Stimulated activated naive CD8-positive, alpha-beta T cell treated with anti-CD3 and anti-CD28 coated beads, Interleukin-15, Interleukin-2, amounts not matched to agents 100 ng/mL and 50 ng/mL, for 24 hours (primary cell): ENCODE data around the gene BMP10.

Experiments
- H3K27ac Mint-ChIP-seq: one replicate; pipeline ENCODE4 v1.8.0; 2021; ENCODE audit warnings: mild to moderate bottlenecking, mixed read lengths
- H3K27me3 Mint-ChIP-seq: one replicate; pipeline ENCODE4 v1.8.0; 2021; ENCODE audit warnings: mixed read lengths
- H3K36me3 Mint-ChIP-seq: one replicate; pipeline ENCODE4 v1.8.0; 2021; ENCODE audit warnings: low read depth, mixed read lengths
- H3K4me1 Mint-ChIP-seq: one replicate; pipeline ENCODE4 v1.8.0; 2021; ENCODE audit warnings: low read depth, mixed read lengths
- H3K4me3 Mint-ChIP-seq: one replicate; pipeline ENCODE4 v1.8.0; 2021; ENCODE audit warnings: mild to moderate bottlenecking, mixed read lengths
- H3K9me3 Mint-ChIP-seq: one replicate; pipeline ENCODE4 v1.8.0; 2021; ENCODE audit warnings: mixed read lengths

BMP10 gene

GRCh38 chr2:68849579-68850030 is 21.6 kb downstream of the BMP10 start:
- H3K4me3 Mint-ChIP-seq = no peak overlapping the region
- no peaks in the 10 kb centered on the region for H3K36me3 Mint-ChIP-seq
- H3K27ac Mint-ChIP-seq = no peak overlapping the region
- no peaks in the 10 kb centered on the region for H3K9me3 Mint-ChIP-seq
- H3K4me1 Mint-ChIP-seq = no peaks in the 10 kb centered on the region
- H3K27me3 Mint-ChIP-seq = peaks cover 6% of the 10 kb centered on the region

GRCh38 chr2:68847751-68848150 is 23.4 kb downstream of the BMP10 start:
- no peaks in the 10 kb centered on the region for H3K9me3 Mint-ChIP-seq
- no peaks in the 10 kb centered on the region for H3K4me1 Mint-ChIP-seq
- H3K27ac Mint-ChIP-seq = no peak overlapping the region
- no peak overlapping the region for H3K4me3 Mint-ChIP-seq
- peaks cover 6% of the 10 kb centered on the region for H3K27me3 Mint-ChIP-seq
- no peaks in the 10 kb centered on the region for H3K36me3 Mint-ChIP-seq

GRCh38 chr2:68846091-68846490 is 25.1 kb downstream of the BMP10 start:
- no peaks in the 10 kb centered on the region for H3K9me3 Mint-ChIP-seq
- no peak overlapping the region for H3K27ac Mint-ChIP-seq
- H3K4me1 Mint-ChIP-seq = no peaks in the 10 kb centered on the region
- H3K4me3 Mint-ChIP-seq = no peak overlapping the region
- H3K27me3 Mint-ChIP-seq = peaks cover 6% of the 10 kb centered on the region
- H3K36me3 Mint-ChIP-seq = no peaks in the 10 kb centered on the region

GRCh38 chr2:68845043-68845442 is 26.2 kb downstream of the BMP10 start:
- no peaks in the 10 kb centered on the region for H3K9me3 Mint-ChIP-seq
- peaks cover 6% of the 10 kb centered on the region for H3K27me3 Mint-ChIP-seq
- no peaks in the 10 kb centered on the region for H3K4me1 Mint-ChIP-seq
- no peaks in the 10 kb centered on the region for H3K36me3 Mint-ChIP-seq
- no peak overlapping the region for H3K4me3 Mint-ChIP-seq
- H3K27ac Mint-ChIP-seq = no peak overlapping the region

GRCh38 chr2:68839260-68839833 is 31.9 kb downstream of the BMP10 start:
- Mint-ChIP-seq H3K27me3 (no peaks in the 10 kb centered on the region), H3K4me1 (peaks cover 23% of the 10 kb centered on the region), H3K9me3 (no peaks in the 10 kb centered on the region), H3K4me3 (no peak overlapping the region), H3K27ac (no peak overlapping the region), H3K36me3 (no peaks in the 10 kb centered on the region)

- H3K9me3 Mint-ChIP-seq = no peaks in the 10 kb centered on the region
- H3K27ac Mint-ChIP-seq = no peak overlapping the region
- no peaks in the 10 kb centered on the region for H3K27me3 Mint-ChIP-seq
- no peak overlapping the region for H3K4me3 Mint-ChIP-seq
- peaks cover 30% of the 10 kb centered on the region for H3K4me1 Mint-ChIP-seq
- no peaks in the 10 kb centered on the region for H3K36me3 Mint-ChIP-seq
Observed at GRCh38 chr2:68838641-68839040, 32.6 kb downstream of the BMP10 start.

GRCh38 chr2:68837861-68838341 is 33.3 kb downstream of the BMP10 start:
- peaks cover 37% of the 10 kb centered on the region for H3K4me1 Mint-ChIP-seq
- no peak overlapping the region for H3K4me3 Mint-ChIP-seq
- H3K27me3 Mint-ChIP-seq = no peaks in the 10 kb centered on the region
- no peak overlapping the region for H3K27ac Mint-ChIP-seq
- H3K36me3 Mint-ChIP-seq = no peaks in the 10 kb centered on the region
- H3K9me3 Mint-ChIP-seq = no peaks in the 10 kb centered on the region

- Mint-ChIP-seq H3K36me3 (no peaks in the 10 kb centered on the region), H3K27me3 (no peaks in the 10 kb centered on the region), H3K4me1 (peaks cover 43% of the 10 kb centered on the region), H3K27ac (peak overlapping the region; percentile 49), H3K9me3 (no peaks in the 10 kb centered on the region), H3K4me3 (no peak overlapping the region)
Observed at GRCh38 chr2:68837164-68837860, 33.9 kb downstream of the BMP10 start.

- Mint-ChIP-seq H3K27ac (no peak overlapping the region), H3K4me1 (peaks cover 60% of the 10 kb centered on the region), H3K36me3 (no peaks in the 10 kb centered on the region), H3K4me3 (no peak overlapping the region), H3K27me3 (no peaks in the 10 kb centered on the region), H3K9me3 (no peaks in the 10 kb centered on the region)
Observed at GRCh38 chr2:68835621-68836020, 35.6 kb downstream of the BMP10 start.

GRCh38 chr2:68834737-68835376 is 36.3 kb downstream of the BMP10 start:
- no peak overlapping the region for H3K27ac Mint-ChIP-seq
- H3K27me3 Mint-ChIP-seq = no peaks in the 10 kb centered on the region
- no peaks in the 10 kb centered on the region for H3K36me3 Mint-ChIP-seq
- H3K4me3 Mint-ChIP-seq = no peak overlapping the region
- H3K9me3 Mint-ChIP-seq = no peaks in the 10 kb centered on the region
- H3K4me1 Mint-ChIP-seq = peaks cover 67% of the 10 kb centered on the region

GRCh38 chr2:68833162-68833561 is 38.0 kb downstream of the BMP10 start:
- Mint-ChIP-seq H3K9me3 (no peaks in the 10 kb centered on the region), H3K36me3 (peaks cover 6% of the 10 kb centered on the region), H3K4me3 (no peak overlapping the region), H3K27ac (peak overlapping the region; percentile 95), H3K27me3 (no peaks in the 10 kb centered on the region), H3K4me1 (peaks cover 84% of the 10 kb centered on the region)

- H3K27ac Mint-ChIP-seq = peak overlapping the region; percentile 95
- H3K9me3 Mint-ChIP-seq = no peaks in the 10 kb centered on the region
- peak overlapping the region; percentile 70 for H3K4me3 Mint-ChIP-seq
Observed at GRCh38 chr2:68832233-68832869, 38.8 kb downstream of the BMP10 start.

GRCh38 chr2:68831686-68832232 is 39.4 kb downstream of the BMP10 start:
- peaks cover 78% of the 10 kb centered on the region for H3K4me1 Mint-ChIP-seq
- peak overlapping the region; percentile 95 for H3K27ac Mint-ChIP-seq
- H3K36me3 Mint-ChIP-seq = peaks cover 15% of the 10 kb centered on the region
- H3K27me3 Mint-ChIP-seq = no peaks in the 10 kb centered on the region
- no peaks in the 10 kb centered on the region for H3K9me3 Mint-ChIP-seq
- peak overlapping the region; percentile 70 for H3K4me3 Mint-ChIP-seq

More at GRCh38 chr2:68832233-68832869, 38.8 kb downstream of the BMP10 start:
- Mint-ChIP-seq H3K36me3 (peaks cover 13% of the 10 kb centered on the region), H3K27me3 (no peaks in the 10 kb centered on the region), H3K4me1 (peaks cover 83% of the 10 kb centered on the region)

GRCh38 chr2:68829749-68830148 is 41.4 kb downstream of the BMP10 start:
- peak overlapping the region; percentile 78 for H3K27ac Mint-ChIP-seq
- H3K9me3 Mint-ChIP-seq = no peaks in the 10 kb centered on the region
- H3K36me3 Mint-ChIP-seq = peaks cover 34% of the 10 kb centered on the region
- peaks cover 72% of the 10 kb centered on the region for H3K4me1 Mint-ChIP-seq
- no peaks in the 10 kb centered on the region for H3K27me3 Mint-ChIP-seq
- H3K4me3 Mint-ChIP-seq = peak overlapping the region; percentile 53
